Keratinocyte (primary cell): ENCODE results near the gene METTL25B. TPM values are rescaled to one million over a fixed set of nuclear protein-coding genes. Genes with fewer than 3 reads are reported as not detected.
A peak's percentile ranks its signal among the peaks of the same experiment; 100 is the strongest.

Experiments used
- DNase-seq: peaks from one replicate; pipeline ENCODE4 v3.0.0-alpha.2; 2011; ENCODE audit warnings: low read depth, missing footprints, low spot score
- FAIRE-seq: peaks from 2 replicates; lab custom pipeline; 2011; peaks lifted over from hg19 to GRCh38; lab: Jason Lieb, UNC
- H2AFZ ChIP-seq: 2 replicates; pipeline ENCODE4 v1.6.0; 2012; ENCODE audit warnings: low read length, control low read depth, inconsistent platforms; ENCODE audit not compliant: control insufficient read depth
- H3K27ac ChIP-seq: 2 replicates; pipeline ENCODE4 v1.5.1; 2011; ENCODE audit warnings: low read length; ENCODE audit not compliant: control insufficient read depth, insufficient read depth
- H3K27me3 ChIP-seq: 3 replicates; pipeline ENCODE4 v1.6.0; 2011; ENCODE audit warnings: low read length; ENCODE audit not compliant: control insufficient read depth, insufficient read depth; ENCODE audit errors: extremely low read depth
- H3K36me3 ChIP-seq, 2 experiments: 2 replicates in 1 of 2; 3 replicates in 1 of 2; pipeline ENCODE4 v1.5.1; 2011; ENCODE audit warnings: low read length in 2 of 2, mild to moderate bottlenecking in 1 of 2; ENCODE audit not compliant: control insufficient read depth in 2 of 2, insufficient read depth in 2 of 2; ENCODE audit errors: extremely low read depth in 1 of 2
- H3K4me1 ChIP-seq: 3 replicates; pipeline ENCODE4 v1.5.1; 2011; ENCODE audit warnings: low read length; ENCODE audit not compliant: control insufficient read depth, insufficient read depth; ENCODE audit errors: extremely low read depth
- H3K4me2 ChIP-seq: 3 replicates; pipeline ENCODE4 v1.6.0; 2011; ENCODE audit warnings: low read depth, low read length; ENCODE audit not compliant: control insufficient read depth, insufficient read depth; ENCODE audit errors: extremely low read depth
- H3K4me3 ChIP-seq, 3 experiments: fragments of 200-600 bp in 1 of 3; sonication (generic) in 1 of 3; 2 replicates in 2 of 3; 3 replicates in 1 of 3; pipeline ENCODE4 v1.5.1; 2011 to 2016; ENCODE audit warnings: low read length in 3 of 3, mild to moderate bottlenecking in 3 of 3, control low read depth in 2 of 3, inconsistent platforms in 1 of 3, low read depth in 1 of 3, mixed read lengths in 1 of 3, mixed run types in 1 of 3, moderate library complexity in 1 of 3; ENCODE audit not compliant: control insufficient read depth in 2 of 3, insufficient read depth in 2 of 3; ENCODE audit errors: extremely low read depth in 1 of 3
- H3K79me2 ChIP-seq: 2 replicates; pipeline ENCODE4 v1.6.0; 2012; ENCODE audit warnings: low read length; ENCODE audit not compliant: control insufficient read depth, insufficient read depth
- H3K9ac ChIP-seq: 3 replicates; pipeline ENCODE4 v1.6.0; 2011; ENCODE audit warnings: low read length; ENCODE audit not compliant: control insufficient read depth, insufficient read depth; ENCODE audit errors: extremely low read depth
- H3K9me1 ChIP-seq: 3 replicates; pipeline ENCODE4 v1.6.0; 2011; ENCODE audit warnings: low read length; ENCODE audit not compliant: control insufficient read depth, insufficient read depth; ENCODE audit errors: extremely low read depth
- H3K9me3 ChIP-seq: 2 replicates; pipeline ENCODE4 v1.5.1; 2012; ENCODE audit warnings: low read depth, low read length; ENCODE audit not compliant: control insufficient read depth
- H4K20me1 ChIP-seq: 3 replicates; pipeline ENCODE4 v1.6.0; 2011; ENCODE audit warnings: low read length; ENCODE audit not compliant: control insufficient read depth, insufficient read depth; ENCODE audit errors: extremely low read depth
- EZH2 ChIP-seq: IDR thresholded peaks from one replicate; pipeline ENCODE4 v1.6.1; 2012; ENCODE audit warnings: inconsistent platforms, mild to moderate bottlenecking, low read length, moderate library complexity
- dilution Hi-C: fragments of 300-500 bp; cut with MboI; formaldehyde crosslinking; loops from one replicate; pipeline ENCODE4 v1.7.0; 2020; ENCODE audit warnings: low sequenced_read_pairs; ENCODE audit not compliant: extremely low pct_ligation_motif_present
- polyA plus RNA-seq, 5 experiments: library from polyadenylated mRNA; depleted of rRNA in 3 of 5; stranded (reverse) in 3 of 5; stranded (forward) in 1 of 5; unstranded in 1 of 5; fragments of >200 nt; gene quantifications; 1 replicate in 1 of 5; 2 replicates in 3 of 5; 3 replicates in 1 of 5; pipeline versions ENCODE4 v1.2.1 to v1.2.3, GENCODE V29; 2011 to 2012; ENCODE audit warnings: missing spikeins in 2 of 5, low read depth in 1 of 5, low replicate concordance in 1 of 5
- TF ChIP-seq, protein P1 (sequence below), 3 experiments: IDR thresholded peaks in 1 of 3; conservative IDR thresholded peaks in 1 of 3; optimal IDR thresholded peaks in 1 of 3; 2 replicates in 2 of 3; 3 replicates in 1 of 3; pipeline versions ENCODE3 to v1.5.1; 2011; ENCODE audit warnings: low read length in 3 of 3, mild to moderate bottlenecking in 3 of 3, moderate library complexity in 2 of 3, control low read depth in 1 of 3, inconsistent platforms in 1 of 3; ENCODE audit not compliant: insufficient read depth in 2 of 3; ENCODE audit errors: extremely low read depth in 1 of 3

The METTL25B gene
- polyA plus RNA-seq, 1 donor (not counting 4 experiments of a cell fraction or from before 2014, with no cell fraction given), result 6.0 TPM

GRCh38 chr1:156692441-156692924 is 35.8 kb upstream of the METTL25B start:
- peak overlapping the region; percentile 15 for H3K9ac ChIP-seq
- H3K9me3 ChIP-seq, result no peaks in the 10 kb centered on the region
- no peaks in the 10 kb centered on the region for H3K9me1 ChIP-seq
- dilution Hi-C loops, result no loop called here
- no peaks in the 10 kb centered on the region for H3K36me3 ChIP-seq
- peaks cover 46% of the 10 kb centered on the region for H3K4me1 ChIP-seq
- DNase-seq (no peak), FAIRE-seq (no peak)
- H3K27me3 ChIP-seq, result no peaks in the 10 kb centered on the region
- H3K4me3 ChIP-seq, result no peak overlapping the region
- peak overlapping the region; percentile 15 for H3K4me2 ChIP-seq
- no peaks in the 10 kb centered on the region for H3K79me2 ChIP-seq
- no peak overlapping the region for H3K27ac ChIP-seq
- H2AFZ ChIP-seq, result peak overlapping the region; percentile 6
- TF ChIP-seq EZH2, result no peak
- TF ChIP-seq, protein P1, sequence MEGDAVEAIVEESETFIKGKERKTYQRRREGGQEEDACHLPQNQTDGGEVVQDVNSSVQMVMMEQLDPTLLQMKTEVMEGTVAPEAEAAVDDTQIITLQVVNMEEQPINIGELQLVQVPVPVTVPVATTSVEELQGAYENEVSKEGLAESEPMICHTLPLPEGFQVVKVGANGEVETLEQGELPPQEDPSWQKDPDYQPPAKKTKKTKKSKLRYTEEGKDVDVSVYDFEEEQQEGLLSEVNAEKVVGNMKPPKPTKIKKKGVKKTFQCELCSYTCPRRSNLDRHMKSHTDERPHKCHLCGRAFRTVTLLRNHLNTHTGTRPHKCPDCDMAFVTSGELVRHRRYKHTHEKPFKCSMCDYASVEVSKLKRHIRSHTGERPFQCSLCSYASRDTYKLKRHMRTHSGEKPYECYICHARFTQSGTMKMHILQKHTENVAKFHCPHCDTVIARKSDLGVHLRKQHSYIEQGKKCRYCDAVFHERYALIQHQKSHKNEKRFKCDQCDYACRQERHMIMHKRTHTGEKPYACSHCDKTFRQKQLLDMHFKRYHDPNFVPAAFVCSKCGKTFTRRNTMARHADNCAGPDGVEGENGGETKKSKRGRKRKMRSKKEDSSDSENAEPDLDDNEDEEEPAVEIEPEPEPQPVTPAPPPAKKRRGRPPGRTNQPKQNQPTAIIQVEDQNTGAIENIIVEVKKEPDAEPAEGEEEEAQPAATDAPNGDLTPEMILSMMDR (optimal IDR thresholded peaks at IDR 0.05 in 1 of 3, IDR thresholded peaks at IDR 0.05 in 1 of 3, conservative IDR thresholded peaks at IDR 0.05 in 1 of 3; ENCODE audit: extremely low read depth in 1 of 3, insufficient read depth in 2 of 3, low read length in 3 of 3), result no peak
- no peaks in the 10 kb centered on the region for H4K20me1 ChIP-seq

DNA sequence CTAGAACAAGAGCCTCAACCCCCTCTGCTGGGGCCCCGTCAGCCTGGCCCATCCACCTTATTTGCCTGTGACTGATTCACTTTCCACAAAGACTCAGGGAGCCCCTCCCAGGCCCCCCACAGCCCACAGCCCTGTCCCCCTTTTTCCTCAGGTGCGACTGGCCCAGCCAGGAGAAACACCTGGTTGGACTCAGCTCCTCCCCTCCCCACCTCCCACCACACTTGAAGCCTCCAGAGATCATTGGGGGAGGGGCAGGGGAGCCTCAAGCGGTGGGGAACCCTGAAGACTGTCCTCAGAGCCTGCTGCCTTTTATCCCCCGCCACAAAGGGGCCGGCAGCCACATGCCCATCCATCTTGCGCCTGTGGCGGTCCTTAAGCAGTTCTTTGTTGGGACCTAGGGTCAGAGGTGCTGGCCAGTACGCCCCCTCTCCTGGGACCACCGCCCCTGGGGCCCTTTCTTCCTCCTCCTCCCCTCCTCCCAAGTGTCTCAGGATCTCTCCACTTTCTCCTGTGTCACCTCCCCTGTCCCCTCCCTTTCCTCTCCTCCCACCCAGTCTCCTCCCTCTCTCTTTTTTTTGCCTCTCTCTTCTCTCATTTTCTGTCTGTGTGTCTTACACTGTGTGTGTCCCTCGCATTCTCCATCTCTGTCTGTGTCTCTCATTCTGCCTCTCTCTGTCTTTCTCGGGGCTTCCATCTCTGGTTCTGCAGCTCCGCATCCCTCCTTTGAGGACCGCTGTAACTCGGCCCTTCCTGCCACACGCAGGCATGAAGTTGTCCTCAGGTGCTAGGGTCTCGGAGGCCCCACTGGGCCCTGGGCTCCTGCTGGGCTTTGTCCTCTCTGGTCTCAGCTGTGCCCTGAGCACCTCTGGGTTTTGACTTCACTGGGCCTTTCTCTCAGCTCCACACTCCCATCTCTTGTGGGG is 35.1 kb upstream of the METTL25B start:
- FAIRE-seq (no peak), DNase-seq (no peak)
- TF ChIP-seq EZH2, result no peak
- TF ChIP-seq, protein P1 (optimal IDR thresholded peaks at IDR 0.05 in 1 of 3, IDR thresholded peaks at IDR 0.05 in 1 of 3, conservative IDR thresholded peaks at IDR 0.05 in 1 of 3; ENCODE audit: extremely low read depth in 1 of 3, insufficient read depth in 2 of 3, low read length in 3 of 3), result no peak
- no peaks in the 10 kb centered on the region for H3K36me3 ChIP-seq
- peak overlapping the region; percentile 15 for H3K4me2 ChIP-seq
- H3K9me3 ChIP-seq, result no peaks in the 10 kb centered on the region
- no peaks in the 10 kb centered on the region for H4K20me1 ChIP-seq
- H3K27me3 ChIP-seq, result no peaks in the 10 kb centered on the region
- H3K4me3 ChIP-seq, result no peak overlapping the region
- H2AFZ ChIP-seq, result no peak overlapping the region
- no peak overlapping the region for H3K27ac ChIP-seq
- H3K79me2 ChIP-seq, result no peaks in the 10 kb centered on the region
- dilution Hi-C loops, result no loop called here
- no peaks in the 10 kb centered on the region for H3K9me1 ChIP-seq
- H3K4me1 ChIP-seq, result peaks cover 46% of the 10 kb centered on the region
- no peak overlapping the region for H3K9ac ChIP-seq
